ENCODE results near the gene HOXC9.

The HOXC9 gene

DNA sequence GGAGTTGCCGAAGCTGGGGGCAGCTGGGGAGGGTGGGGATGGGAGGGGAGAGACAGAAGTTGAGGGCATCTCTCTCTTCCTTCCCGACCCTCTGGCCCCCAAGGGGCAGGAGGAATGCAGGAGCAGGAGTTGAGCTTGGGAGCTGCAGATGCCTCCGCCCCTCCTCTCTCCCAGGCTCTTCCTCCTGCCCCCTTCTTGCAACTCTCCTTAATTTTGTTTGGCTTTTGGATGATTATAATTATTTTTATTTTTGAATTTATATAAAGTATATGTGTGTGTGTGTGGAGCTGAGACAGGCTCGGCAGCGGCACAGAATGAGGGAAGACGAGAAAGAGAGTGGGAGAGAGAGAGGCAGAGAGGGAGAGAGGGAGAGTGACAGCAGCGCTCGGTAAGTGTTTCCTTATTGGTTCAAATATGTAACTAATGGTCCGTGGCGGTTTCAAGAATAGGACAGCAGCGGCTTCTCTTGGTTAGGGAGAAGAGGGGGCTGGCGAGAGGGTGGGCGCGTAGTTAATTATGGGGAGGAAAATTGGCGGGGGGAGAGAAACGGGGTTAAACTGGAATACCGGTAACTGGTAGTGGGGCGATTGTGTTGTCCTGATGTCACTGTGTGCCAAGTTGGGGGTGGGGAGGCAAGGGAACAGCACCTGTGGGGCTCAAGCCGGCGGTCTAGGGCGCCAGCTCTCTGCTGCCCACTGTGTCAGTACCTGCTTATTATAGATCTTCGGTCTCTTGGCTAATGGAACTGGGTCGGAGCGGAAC is 17.2 kb downstream of the HOXC9 start:
- DNase-seq: no peak

DNA sequence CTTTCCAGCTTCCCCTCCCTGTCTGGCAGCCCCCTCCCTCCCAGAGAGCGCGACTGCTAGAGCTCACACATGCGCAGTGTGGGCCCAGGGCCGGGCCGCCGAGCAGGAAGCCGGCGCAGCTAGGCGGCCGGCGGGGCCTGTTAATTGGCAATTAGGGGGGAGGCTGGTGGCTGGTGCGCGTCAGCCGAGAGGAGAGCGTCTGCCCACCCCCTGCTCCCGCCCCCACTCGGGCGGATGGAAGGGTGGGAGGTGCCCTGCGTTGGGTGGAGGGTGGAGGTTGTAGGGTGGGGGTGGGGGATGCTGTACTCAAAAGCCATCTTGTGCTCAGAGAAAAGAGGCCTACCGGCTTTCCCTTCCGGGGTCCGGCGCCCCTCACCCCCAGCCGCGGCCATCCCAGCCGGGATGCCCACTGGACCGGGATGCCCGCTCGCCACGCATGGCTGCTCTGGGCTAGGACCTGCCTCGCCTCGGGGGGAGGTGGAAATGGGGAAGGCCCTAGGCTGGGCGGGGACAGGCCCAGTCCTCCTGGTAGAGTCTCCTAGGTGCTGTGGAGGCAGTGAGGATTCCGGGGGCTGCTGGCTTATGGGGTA is 18.0 kb downstream of the HOXC9 start:
- peak; percentile 94 for DNase-seq

DNA sequence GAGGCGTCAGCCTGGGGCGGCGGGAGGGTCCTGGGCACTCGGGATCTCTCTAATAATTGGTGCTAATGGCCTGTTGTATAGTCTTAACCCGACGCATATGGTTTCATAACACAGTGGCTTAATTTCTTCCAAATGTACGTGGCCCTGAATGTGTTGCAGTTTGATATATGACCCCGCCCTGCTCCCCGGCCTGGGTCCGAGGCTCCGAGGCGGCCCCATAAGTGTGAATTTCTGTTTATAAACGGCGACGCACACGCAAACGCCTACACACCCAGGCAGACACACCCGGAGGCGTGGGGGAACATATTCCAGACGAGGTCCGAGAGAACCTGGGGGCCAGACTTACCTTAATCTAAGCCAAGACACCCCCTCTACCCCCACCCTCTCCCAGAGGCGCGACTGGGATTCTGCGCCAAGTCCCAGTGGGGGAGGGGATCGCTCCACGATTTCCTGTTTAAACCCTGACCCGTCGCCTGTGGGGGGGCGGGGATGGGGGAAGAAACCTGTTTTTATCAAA is 18.6 kb downstream of the HOXC9 start:
- DNase-seq: no peak

GRCh38 chr12:54019091-54019811 is 19.3 kb downstream of the HOXC9 start:
- DNase-seq: no peak

GRCh38 chr12:54019924-54020590 is 20.1 kb downstream of the HOXC9 start:
- no peak for DNase-seq

DNA sequence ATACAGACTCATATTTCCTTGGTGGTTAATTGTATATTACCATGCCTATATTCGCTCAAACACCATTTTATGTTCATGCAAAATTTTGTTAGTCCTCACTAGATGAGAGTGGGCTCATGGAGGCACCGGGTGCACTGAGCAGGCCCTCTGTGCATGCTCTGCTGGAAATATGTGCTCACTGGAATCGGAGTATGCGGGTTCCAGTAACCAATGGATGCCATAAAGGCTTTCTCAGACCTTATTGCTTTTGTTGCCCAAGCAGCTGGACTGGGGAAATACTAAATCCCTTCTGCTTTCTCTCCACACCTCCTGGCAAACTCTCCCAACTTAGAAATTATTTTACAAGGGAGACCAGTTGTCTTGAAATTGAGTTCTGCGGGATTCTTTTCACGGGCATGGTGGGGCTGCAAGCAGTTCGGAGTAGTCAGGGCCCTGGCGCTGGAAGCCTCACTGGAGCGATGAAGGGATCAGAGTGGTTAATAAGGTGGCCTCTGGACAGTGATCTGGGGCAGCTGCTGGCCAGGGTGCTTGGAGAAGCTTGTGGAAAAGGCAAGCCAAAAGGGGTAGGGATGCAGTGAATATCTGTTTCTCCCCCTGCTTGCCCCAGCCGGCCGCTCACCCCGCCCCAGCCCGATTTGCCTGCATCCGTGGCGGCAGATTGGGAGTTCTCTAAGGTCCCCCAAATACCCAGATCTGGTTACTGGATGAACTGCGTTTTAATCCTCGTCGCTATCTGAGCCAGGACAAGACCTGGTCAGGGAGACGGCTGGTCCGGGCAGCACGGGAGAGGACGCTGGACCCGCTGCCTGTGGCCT is 20.8 kb downstream of the HOXC9 start:
- DNase-seq: no peak

DNA sequence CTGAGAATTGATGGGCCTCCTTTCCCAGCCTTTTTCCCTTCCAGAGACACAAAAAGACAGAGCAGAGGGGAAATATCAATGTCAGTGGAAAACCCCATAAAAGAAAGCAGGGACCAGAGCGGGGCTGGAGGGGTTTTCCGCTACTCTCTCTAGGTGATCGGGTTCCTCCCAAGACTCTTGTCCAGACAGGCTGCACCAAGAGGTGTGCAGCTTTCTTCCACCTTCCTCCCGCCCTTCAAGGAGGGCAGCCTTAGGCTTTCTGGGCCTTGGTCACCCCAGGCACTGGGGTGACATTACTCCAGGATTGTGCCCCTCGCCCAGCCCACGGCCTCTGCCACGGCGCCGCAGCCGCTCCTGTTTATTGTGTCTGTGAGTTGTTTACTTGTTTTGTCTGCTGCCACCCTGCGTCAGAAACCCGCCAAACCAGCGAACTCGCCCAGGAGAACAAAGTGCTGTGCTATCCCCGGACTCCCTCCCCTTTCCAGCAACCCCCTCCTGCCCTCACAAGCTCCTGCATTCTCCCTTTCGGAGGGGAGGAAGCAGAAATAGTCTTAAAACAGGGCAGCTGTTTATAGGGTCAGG is 21.6 kb downstream of the HOXC9 start:
- no peak for DNase-seq

- DNase-seq: no peak
These were observed 23.3 kb downstream of the HOXC9 start for GRCh38 chr12:54022960-54023884.

DNA sequence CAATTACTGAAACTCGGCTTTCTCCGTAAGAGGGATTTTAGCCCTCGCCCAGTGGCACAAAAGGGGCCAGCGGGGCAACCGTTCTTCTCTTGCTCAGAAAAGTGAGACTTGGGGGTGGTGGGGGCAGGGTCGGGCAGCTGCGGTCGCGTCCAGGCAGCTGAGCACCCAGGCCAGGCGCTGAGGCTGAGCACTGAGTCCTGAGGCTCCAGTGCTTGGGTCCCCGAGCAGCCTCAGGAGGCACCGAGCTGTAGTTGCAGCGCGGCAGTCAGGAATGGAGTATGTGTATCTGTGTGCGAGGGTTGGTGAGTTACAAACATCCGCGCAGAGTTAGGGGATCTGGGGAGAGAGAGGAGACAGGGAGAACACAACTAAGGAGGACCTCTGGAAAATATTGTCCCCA is 24.2 kb downstream of the HOXC9 start:
- no peak for DNase-seq

GRCh38 chr12:54024581-54025305 is 24.8 kb downstream of the HOXC9 start:
- DNase-seq: no peak

DNA sequence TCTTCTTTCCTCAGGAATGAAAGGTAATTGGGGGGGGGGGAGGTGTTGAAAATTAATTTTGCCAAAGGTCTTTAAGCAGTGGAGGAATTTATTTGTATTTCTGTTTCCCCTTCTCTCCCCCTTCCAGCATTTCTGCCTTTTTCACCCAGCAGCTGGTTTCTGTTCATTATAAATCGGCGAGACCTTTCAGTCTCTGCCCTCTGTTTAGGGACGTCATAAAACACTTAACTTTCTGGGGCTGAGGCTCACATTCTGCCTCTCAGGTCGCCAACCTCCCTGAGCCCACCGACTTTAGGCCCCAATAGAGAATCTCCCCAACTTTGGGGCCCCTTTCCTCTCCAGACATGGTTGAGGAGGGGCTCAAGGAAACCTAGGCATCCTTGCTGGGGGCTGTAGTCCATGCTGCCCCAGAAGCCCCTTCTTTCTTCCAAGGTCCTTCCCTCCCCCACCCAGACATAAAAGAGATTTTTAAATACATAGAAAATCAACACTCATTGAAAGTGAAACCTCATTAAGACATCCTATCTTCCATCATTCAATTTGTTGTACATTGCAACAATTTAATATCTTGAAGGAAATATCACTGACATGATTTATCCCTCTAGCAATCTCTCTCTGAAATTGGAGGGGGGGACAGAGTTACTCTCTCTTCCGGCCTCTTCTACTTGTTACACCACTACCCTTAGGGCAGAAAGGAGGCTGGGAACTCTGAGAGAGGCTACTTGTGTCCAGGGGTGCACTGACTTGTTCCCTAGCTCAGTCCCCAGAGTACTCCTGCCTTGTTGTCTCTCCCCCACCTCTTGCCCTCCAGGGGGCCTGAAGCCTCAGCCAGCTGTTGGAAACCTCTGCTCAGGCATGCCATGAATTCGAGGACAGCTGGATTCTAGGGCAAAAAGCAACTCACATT is 25.8 kb downstream of the HOXC9 start:
- DNase-seq: no peak

- no peak for DNase-seq
These were observed 26.9 kb downstream of the HOXC9 start for GRCh38 chr12:54026640-54027441.

GRCh38 chr12:54027442-54027786 is 27.5 kb downstream of the HOXC9 start:
- DNase-seq: no peak

DNA sequence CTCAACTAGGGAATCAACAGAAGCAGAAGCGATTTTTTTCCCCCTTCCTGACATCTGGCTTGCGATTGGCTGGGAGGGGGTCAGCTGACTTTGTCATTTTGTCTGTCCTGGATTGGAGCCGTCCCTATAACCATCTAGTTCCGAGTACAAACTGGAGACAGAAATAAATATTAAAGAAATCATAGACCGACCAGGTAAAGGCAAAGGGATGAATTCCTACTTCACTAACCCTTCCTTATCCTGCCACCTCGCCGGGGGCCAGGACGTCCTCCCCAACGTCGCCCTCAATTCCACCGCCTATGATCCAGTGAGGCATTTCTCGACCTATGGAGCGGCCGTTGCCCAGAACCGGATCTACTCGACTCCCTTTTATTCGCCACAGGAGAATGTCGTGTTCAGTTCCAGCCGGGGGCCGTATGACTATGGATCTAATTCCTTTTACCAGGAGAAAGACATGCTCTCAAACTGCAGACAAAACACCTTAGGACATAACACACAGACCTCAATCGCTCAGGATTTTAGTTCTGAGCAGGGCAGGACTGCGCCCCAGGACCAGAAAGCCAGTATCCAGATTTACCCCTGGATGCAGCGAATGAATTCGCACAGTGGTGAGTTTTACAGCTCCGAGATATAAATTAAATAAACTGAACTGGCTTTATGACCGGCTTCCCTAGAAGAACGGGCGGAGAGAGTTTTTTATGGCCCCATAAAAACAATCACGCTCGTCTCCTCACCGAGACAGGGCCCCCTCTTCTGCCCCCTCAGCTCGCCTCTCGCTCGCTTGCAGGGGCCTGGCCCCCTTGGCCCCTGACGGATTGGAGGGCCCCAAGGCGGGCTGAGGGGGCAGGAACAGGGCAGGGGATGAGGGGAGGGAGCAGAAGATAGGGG is 28.6 kb downstream of the HOXC9 start, which contains the start of gene HOXC6:
Gene HOXC6 (plus strand): TSS at position 127 of the 888 bp plus-strand sequence. CDS start 82 bp downstream, at position 209.
- no peak for DNase-seq

DNA sequence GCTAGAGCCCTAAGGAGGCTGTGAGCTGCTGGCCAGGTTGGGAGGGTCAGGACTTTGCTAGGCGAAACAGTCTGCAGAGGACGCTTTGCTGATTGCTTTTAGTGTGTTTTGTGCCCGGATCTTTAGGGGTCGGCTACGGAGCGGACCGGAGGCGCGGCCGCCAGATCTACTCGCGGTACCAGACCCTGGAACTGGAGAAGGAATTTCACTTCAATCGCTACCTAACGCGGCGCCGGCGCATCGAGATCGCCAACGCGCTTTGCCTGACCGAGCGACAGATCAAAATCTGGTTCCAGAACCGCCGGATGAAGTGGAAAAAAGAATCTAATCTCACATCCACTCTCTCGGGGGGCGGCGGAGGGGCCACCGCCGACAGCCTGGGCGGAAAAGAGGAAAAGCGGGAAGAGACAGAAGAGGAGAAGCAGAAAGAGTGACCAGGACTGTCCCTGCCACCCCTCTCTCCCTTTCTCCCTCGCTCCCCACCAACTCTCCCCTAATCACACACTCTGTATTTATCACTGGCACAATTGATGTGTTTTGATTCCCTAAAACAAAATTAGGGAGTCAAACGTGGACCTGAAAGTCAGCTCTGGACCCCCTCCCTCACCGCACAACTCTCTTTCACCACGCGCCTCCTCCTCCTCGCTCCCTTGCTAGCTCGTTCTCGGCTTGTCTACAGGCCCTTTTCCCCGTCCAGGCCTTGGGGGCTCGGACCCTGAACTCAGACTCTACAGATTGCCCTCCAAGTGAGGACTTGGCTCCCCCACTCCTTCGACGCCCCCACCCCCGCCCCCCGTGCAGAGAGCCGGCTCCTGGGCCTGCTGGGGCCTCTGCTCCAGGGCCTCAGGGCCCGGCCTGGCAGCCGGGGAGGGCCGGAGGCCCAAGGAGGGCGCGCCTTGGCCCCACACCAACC is 29.8 kb downstream of the HOXC9 start:
- DNase-seq: no peak

DNA sequence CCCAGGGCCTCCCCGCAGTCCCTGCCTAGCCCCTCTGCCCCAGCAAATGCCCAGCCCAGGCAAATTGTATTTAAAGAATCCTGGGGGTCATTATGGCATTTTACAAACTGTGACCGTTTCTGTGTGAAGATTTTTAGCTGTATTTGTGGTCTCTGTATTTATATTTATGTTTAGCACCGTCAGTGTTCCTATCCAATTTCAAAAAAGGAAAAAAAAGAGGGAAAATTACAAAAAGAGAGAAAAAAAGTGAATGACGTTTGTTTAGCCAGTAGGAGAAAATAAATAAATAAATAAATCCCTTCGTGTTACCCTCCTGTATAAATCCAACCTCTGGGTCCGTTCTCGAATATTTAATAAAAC is 30.5 kb downstream of the HOXC9 start:
- DNase-seq: no peak
